Hematopoietic multipotent progenitor cell treated with erythropoietin and hydrocortisone succinate and interleukin-3 and kit ligand, for 15 days (in vitro differentiated cells): Measurements from ENCODE around the gene SIK3.
A peak's percentile ranks its signal among the peaks of the same experiment; 100 is the strongest.
"Not testable (repeated sequence)": the region's sequence is repeated elsewhere in the genome, so short reads cannot be mapped to it uniquely, and the experiment has no call there.

Experiments used
- DNase-seq: peaks from one replicate; pipeline ENCODE4 v3.0.0-alpha.2; 2015; ENCODE audit warnings: low spot score

Gene SIK3

GRCh38 chr11:116837231-116838091, 260.8 kb downstream of the SIK3 start, which contains the start of gene APOA1:
Gene APOA1 (minus strand): TSS chr11:116837622. CDS start chr11:116837387, 235 bp downstream.
- DNase-seq = no peak

DNA sequence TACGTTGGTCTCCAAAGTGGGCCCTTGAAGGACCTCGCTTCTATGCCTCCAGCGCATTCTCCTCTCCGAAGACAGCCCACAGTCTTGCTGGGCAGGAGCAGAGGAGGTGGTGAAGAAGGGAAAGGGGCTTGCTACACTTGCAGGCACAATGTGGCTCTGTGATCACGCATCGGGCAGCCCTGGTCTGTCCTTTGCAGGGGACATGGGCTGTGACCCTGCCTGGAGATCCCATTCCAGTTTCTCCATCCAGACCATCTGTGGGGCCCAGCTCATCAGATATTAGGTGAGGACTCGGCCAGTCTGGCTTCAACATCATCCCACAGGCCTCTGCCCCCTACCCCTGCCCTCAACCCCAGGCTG, 261.6 kb downstream of the SIK3 start:
- no peak for DNase-seq

GRCh38 chr11:116835791-116836631, 262.2 kb downstream of the SIK3 start:
- DNase-seq = peak; percentile 38

DNA sequence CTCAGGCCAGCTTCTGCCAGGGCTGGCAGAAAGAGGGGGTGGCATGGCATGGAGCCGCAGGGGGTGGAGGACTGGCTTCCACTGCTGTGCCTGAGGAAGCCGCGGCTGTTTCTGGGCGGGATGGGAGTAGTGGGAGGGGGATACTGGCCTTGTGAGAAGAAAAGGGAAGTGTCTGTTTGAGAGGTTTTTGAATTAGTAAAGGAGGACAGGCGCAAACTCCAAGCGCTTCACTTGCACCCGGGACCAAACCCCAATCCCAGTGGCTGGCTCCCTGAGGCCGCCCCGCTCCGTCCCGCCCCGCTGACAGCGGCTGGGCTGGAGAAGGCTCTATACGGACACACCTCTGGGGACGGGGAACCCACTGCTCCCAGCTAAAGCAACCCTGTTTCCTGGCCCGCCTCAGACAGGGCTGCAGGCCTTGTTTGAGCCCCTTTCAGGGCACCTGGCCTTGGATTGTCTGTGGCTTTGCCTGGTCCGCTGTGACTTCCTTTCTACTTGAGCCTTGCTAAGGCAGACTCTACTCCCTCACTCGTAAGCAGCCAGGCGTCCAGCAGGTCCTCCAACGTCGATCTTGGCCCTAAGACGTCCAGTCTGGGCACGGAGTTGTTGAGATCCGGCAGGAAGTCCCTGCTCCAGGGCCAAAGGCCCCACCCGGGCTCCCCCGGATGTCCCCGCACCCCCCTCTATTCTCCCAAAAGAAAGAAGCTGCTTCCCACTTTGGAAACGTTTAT, 263.0 kb downstream of the SIK3 start:
- DNase-seq = no peak

DNA sequence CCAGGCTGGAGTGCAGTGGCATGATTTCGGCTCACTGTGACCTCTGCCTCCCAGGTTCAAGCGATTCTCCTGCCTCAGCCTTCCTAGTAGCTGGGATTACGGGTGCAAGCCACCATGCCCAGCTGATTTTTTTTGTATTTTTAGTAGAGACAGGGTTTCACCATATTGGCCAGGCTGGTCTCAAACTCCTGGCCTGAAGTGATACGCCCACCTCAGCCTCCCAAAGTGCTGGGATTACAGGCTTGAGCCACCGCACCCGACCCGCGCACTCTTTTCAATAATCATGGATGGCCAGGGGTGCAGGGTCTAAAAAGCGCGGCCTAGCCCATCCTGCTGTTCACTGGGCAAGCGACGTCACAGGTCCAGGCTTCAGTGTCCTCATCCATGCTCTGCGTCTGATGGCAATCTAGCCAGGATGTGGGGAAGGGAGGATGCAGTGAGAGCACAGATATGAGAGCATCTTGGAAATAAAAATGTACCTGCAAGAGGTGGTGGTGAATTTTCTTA, 263.6 kb downstream of the SIK3 start:
- DNase-seq = not testable (repeated sequence)

GRCh38 chr11:116833816-116834534, 264.3 kb downstream of the SIK3 start:
- no peak for DNase-seq

DNA sequence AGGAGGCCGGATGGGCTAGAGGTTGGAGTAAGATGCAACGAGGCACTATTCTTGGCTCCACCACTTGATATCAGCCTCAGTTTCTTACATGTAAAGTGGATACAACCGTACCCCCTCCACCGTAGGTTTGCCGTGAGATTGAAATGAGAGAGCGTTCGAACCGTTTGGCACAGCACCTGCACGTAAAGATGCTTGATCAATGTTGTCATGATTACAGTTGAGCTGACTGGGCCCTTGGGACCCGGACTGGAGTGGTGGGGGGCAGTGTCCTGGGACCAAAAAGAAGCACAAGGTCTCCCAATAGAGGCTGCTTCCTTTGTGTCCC, 264.8 kb downstream of the SIK3 start:
- DNase-seq = no peak

- no peak for DNase-seq
These were observed 265.6 kb downstream of the SIK3 start for GRCh38 chr11:116832350-116833290.

DNA sequence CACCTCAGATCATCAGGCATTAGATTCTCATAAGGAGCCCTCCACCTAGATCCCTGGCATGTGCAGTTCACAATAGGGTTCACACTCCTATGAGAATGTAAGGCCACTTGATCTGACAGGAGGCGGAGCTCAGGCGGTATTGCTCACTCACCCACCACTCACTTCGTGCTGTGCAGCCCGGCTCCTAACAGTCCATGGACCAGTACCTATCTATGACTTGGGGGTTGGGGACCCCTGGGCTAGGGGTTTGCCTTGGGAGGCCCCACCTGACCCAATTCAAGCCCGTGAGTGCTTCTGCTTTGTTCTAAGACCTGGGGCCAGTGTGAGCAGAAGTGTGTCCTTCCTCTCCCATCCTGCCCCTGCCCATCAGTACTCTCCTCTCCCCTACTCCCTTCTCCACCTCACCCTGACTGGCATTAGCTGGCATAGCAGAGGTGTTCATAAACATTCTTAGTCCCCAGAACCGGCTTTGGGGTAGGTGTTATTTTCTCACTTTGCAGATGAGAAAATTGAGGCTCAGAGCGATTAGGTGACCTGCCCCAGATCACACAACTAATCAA, 266.4 kb downstream of the SIK3 start:
- DNase-seq = no peak

DNA sequence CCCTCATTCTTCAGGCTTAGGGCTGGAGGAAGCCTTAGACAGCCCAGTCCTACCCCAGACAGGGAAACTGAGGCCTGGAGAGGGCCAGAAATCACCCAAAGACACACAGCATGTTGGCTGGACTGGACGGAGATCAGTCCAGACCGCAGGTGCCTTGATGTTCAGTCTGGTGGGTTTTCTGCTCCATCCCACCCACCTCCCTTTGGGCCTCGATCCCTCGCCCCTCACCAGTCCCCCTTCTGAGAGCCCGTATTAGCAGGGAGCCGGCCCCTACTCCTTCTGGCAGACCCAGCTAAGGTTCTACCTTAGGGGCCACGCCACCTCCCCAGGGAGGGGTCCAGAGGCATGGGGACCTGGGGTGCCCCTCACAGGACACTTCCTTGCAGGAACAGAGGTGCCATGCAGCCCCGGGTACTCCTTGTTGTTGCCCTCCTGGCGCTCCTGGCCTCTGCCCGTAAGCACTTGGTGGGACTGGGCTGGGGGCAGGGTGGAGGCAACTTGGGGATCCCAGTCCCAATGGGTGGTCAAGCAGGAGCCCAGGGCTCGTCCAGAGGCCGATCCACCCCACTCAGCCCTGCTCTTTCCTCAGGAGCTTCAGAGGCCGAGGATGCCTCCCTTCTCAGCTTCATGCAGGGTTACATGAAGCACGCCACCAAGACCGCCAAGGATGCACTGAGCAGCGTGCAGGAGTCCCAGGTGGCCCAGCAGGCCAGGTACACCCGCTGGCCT, 267.9 kb downstream of the SIK3 start:
- DNase-seq = no peak

DNA sequence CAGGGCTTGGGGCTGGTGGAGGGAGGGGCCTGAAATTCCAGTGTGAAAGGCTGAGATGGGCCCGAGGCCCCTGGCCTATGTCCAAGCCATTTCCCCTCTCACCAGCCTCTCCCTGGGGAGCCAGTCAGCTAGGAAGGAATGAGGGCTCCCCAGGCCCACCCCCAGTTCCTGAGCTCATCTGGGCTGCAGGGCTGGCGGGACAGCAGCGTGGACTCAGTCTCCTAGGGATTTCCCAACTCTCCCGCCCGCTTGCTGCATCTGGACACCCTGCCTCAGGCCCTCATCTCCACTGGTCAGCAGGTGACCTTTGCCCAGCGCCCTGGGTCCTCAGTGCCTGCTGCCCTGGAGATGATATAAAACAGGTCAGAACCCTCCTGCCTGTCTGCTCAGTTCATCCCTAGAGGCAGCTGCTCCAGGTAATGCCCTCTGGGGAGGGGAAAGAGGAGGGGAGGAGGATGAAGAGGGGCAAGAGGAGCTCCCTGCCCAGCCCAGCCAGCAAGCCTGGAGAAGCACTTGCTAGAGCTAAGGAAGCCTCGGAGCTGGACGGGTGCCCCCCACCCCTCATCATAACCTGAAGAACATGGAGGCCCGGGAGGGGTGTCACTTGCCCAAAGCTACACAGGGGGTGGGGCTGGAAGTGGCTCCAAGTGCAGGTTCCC, 268.6 kb downstream of the SIK3 start, which contains the start of gene APOC3:
Gene APOC3, plus strand, starts transcription at position 383 of the 659 bp plus-strand sequence. CDS start 676 bp downstream, outside the sequence.
- no peak for DNase-seq

DNA sequence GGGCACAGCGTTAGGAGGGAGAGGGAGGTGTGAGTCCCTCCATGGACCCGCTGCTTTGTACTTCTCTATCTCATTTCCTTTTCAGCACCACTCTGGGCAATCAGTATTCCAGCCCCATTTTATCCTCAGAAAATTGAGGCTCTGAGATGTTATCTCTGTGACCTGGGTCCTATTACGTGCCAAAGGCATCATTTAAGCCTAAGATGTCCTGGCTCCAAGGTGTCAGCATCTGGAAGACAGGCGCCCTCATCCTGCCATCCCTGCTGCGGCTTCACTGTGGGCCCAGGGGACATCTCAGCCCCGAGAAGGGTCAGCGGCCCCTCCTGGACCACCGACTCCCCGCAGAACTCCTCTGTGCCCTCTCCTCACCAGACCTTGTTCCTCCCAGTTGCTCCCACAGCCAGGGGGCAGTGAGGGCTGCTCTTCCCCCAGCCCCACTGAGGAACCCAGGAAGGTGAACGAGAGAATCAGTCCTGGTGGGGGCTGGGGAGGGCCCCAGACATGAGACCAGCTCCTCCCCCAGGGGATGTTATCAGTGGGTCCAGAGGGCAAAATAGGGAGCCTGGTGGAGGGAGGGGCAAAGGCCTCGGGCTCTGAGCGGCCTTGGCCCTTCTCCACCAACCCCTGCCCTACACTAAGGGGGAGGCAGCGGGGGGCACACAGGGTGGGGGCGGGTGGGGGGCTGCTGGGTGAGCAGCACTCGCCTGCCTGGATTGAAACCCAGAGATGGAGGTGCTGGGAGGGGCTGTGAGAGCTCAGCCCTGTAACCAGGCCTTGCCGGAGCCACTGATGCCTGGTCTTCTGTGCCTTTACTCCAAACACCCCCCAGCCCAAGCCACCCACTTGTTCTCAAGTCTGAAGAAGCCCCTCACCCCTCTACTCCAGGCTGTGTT, 269.4 kb downstream of the SIK3 start:
- no peak for DNase-seq

- DNase-seq = no peak
These were observed 270.8 kb downstream of the SIK3 start for GRCh38 chr11:116827461-116827860.

DNA sequence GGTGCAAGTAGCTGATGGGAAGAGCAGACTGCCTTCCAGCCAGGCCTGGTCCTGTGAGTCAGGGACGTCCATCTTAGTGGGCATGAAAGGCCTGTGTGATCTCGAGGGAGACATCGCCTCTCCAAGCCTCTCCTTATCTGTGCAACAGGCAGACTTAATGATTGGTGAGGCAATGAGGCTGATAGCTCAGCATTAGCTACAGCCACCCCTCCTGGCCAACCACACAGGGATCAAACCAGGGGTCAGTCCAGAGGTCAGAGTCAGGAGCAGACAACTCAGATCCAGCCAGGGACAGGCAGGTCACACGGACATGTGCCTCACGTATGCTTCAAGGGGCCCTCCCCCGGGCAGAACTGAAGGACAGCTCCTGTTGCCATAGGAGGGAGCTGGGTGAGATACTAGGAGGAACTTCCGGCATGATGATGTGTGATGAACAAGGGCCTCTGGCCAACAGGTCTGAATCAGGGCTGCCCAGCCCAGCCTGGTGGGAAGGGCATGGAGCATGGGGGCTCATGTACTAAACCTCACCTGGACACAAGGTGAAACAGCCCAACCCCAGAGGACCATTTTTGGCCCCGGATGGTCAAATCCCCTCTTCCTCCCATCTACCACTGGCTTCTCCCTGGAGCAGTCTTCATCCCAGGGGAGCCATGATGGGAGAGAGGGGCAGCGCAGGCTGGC, 271.3 kb downstream of the SIK3 start:
- no peak for DNase-seq

- no peak for DNase-seq
These were observed 272.1 kb downstream of the SIK3 start for GRCh38 chr11:116825854-116826750.

GRCh38 chr11:116825434-116825833, 272.8 kb downstream of the SIK3 start:
- no peak for DNase-seq
